GM13977 (cell line): Measurements from ENCODE around the gene CELSR2.

Source experiments
- DNase-seq: peaks from one replicate; pipeline ENCODE4 v3.0.0; 2012; ENCODE audit warnings: low spot score
- in situ Hi-C: fragments of 300-500 bp; cut with MboI; formaldehyde crosslinking; loops from one replicate; pipeline ENCODE4 v1.12.0; 2022; ENCODE audit warnings: low sequenced_read_pairs, low pct_unique_long_range_greater_than_20kb, mixed read lengths, inconsistent platforms; ENCODE audit not compliant: unreplicated experiment
- TF ChIP-seq, protein P1 (sequence below): IDR thresholded peaks from 2 replicates; pipeline ENCODE4 v1.5.1; 2012; ENCODE audit warnings: mild to moderate bottlenecking, control low read depth; ENCODE audit not compliant: insufficient read depth; ENCODE audit errors: extremely low read depth, missing control alignments

The CELSR2 gene

DNA sequence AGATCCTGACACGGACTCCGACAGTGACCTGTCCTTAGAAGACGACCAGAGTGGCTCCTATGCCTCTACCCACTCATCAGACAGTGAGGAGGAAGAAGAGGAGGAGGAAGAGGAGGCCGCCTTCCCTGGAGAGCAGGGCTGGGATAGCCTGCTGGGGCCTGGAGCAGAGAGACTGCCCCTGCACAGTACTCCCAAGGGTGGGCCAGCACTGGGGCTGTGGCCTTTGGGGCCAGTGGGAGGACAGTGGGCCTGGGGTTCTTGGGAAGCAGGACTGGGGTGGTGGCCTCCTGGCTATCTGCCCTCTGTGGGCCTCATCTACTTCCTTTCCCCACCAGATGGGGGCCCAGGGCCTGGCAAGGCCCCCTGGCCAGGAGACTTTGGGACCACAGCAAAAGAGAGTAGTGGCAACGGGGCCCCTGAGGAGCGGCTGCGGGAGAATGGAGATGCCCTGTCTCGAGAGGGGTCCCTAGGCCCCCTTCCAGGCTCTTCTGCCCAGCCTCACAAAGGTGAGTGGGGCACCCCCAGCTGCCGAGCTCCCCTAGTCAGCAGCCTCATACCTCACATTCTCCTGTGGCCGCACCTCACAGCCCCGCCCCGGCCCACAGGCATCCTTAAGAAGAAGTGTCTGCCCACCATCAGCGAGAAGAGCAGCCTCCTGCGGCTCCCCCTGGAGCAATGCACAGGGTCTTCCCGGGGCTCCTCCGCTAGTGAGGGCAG lies 23.6 kb downstream of the CELSR2 start:
- TF ChIP-seq, protein P1, sequence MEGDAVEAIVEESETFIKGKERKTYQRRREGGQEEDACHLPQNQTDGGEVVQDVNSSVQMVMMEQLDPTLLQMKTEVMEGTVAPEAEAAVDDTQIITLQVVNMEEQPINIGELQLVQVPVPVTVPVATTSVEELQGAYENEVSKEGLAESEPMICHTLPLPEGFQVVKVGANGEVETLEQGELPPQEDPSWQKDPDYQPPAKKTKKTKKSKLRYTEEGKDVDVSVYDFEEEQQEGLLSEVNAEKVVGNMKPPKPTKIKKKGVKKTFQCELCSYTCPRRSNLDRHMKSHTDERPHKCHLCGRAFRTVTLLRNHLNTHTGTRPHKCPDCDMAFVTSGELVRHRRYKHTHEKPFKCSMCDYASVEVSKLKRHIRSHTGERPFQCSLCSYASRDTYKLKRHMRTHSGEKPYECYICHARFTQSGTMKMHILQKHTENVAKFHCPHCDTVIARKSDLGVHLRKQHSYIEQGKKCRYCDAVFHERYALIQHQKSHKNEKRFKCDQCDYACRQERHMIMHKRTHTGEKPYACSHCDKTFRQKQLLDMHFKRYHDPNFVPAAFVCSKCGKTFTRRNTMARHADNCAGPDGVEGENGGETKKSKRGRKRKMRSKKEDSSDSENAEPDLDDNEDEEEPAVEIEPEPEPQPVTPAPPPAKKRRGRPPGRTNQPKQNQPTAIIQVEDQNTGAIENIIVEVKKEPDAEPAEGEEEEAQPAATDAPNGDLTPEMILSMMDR: no peak
- in situ Hi-C loops: no loop called here

DNA sequence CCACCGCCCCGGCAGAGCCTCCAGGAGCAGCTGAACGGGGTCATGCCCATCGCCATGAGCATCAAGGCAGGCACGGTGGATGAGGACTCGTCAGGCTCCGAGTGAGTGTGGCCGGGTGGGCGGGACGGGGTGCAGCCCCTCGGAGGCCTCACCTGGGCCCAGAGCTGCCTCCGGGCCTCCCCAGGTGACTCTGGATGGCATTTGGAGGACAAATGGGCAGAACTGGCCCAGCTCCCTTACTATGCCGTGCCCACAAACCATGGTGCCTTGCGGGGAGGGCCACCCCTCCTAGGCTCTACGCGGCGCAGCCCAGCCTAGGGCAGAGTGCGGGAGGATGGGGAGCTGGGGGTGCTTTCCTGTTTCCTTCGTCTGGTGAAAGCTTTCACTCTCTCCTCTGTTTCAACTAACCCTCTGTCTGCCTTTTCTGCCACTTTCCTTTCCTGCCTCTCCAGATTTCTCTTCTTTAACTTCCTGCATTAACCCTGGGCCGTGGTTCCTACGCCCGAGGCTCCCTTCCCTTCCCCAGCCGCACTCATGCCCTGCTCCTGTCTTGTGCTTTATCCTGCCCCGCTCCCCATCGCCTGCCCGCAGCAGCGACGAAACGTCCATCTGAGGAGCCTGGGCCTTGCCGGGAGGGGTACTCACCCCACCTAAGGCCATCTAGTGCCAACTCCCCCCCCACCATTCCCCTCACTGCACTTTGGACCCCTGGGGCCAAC lies 24.4 kb downstream of the CELSR2 start:
- in situ Hi-C loops: no loop called here
- DNase-seq: no peak
- TF ChIP-seq, protein P1: no peak

More for the DNA sequence above, 23.6 kb downstream of the CELSR2 start:
- no peak for DNase-seq

DNA sequence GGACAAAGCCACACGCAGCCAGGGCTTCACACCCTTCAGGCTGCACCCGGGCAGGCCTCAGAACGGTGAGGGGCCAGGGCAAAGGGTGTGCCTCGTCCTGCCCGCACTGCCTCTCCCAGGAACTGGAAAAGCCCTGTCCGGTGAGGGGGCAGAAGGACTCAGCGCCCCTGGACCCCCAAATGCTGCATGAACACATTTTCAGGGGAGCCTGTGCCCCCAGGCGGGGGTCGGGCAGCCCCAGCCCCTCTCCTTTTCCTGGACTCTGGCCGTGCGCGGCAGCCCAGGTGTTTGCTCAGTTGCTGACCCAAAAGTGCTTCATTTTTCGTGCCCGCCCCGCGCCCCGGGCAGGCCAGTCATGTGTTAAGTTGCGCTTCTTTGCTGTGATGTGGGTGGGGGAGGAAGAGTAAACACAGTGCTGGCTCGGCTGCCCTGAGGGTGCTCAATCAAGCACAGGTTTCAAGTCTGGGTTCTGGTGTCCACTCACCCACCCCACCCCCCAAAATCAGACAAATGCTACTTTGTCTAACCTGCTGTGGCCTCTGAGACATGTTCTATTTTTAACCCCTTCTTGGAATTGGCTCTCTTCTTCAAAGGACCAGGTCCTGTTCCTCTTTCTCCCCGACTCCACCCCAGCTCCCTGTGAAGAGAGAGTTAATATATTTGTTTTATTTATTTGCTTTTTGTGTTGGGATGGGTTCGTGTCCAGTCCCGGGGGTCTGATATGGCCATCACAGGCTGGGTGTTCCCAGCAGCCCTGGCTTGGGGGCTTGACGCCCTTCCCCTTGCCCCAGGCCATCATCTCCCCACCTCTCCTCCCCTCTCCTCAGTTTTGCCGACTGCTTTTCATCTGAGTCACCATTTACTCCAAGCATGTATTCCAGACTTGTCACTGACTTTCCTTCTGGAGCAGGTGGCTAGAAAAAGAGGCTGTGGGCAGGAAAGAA lies 25.5 kb downstream of the CELSR2 start:
- in situ Hi-C loops: no loop called here
- DNase-seq: no peak
- TF ChIP-seq, protein P1: no peak

DNA sequence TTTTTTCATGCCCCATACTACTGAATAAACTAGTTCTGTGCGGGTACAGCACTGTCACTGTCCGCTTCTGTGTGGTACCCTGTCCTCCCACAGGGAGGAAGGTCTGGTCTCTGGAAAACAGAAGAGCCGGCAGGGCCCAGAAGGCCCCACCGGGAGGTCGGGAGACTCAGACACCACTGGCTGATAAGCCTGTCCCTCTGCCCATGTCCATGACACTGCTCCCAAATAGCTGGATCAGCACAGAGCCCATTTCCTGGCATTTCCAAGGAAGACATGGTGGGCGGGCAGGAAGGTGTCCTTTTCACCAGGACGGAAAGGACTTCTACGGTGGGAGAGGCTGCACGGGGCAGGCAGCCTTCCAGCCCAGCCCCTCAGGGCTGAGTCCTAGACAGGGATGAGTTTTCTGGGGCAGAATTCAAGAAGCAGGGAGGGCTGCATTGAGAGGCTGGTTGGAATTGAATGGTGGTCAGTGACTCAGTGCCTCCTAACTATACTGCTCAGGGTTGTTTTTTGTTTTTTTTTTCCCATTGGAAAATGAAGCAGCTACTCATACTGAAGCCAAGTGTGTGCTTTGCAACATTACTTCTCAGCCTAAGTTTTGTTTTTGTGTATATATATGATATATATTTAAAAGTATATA lies 26.5 kb downstream of the CELSR2 start:
- TF ChIP-seq, protein P1: no peak
- in situ Hi-C loops: no loop called here
- no peak for DNase-seq

DNA sequence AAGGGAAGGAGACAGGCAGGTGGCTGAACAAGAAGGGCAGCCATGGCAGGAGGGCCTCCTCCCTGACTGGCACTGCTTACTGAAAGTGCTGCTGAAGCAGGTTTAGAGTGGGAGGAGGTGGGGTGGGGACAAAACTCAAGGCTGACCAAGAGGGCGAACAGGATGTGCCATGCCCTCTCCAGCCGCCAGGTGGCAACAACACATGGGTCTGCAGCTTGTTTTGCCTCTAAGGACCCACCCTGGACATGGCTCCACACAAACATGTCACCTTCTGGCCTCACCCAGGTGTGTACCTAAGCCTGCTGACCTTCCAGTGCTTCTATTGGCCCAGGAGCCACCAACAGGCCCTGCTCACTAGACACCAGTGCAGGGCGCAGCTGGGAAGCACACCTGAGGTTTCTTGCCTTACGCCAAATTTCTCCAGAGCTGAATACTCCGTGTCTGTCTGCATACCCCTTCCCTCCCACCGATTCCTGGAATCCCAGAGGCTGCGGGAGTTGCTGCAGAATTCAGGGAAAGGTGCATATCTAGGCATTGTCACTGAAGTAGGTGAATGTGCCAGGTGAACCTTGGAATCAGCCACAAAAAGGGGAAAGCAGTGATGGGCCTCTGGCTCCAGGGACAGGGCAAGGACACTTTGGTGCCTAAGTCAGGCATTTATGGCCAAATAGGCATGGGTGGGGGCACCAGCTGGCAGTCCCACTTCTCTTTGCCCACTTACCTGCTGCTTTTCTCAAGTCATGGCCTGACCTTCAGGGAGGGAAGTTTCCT lies 28.3 kb downstream of the CELSR2 start:
- in situ Hi-C loops: no loop called here
- peak; percentile 93 for DNase-seq
- TF ChIP-seq, protein P1: peak; percentile 92
